HepG2 (cell line): ENCODE measurements around the gene CDNF. TPM values are rescaled to one million over a fixed set of nuclear protein-coding genes. Genes with fewer than 3 reads are reported as not detected.

Source experiments
- GLMP ChIP-seq: sonication (generic); formaldehyde crosslinking; IDR thresholded peaks from 2 replicates; pipeline ENCODE4 v1.9.0; 2021; ENCODE audit warnings: missing genetic modification reagents, mild to moderate bottlenecking, borderline replicate concordance
- MYPOP ChIP-seq: sonication (generic); formaldehyde crosslinking; IDR thresholded peaks from 2 replicates; pipeline ENCODE4 v1.8.1; 2023; ENCODE audit warnings: mild to moderate bottlenecking, moderate library complexity, missing genetic modification reagents
- NR1H2 ChIP-seq: sonication (generic); formaldehyde crosslinking; IDR thresholded peaks from 2 replicates; pipeline ENCODE4 v1.8.1; 2022; ENCODE audit warnings: low read depth, missing genetic modification reagents, borderline replicate concordance
- PHF21A ChIP-seq: sonication (generic); formaldehyde crosslinking; IDR thresholded peaks from 2 replicates; pipeline ENCODE4 v1.5.0; 2020; ENCODE audit warnings: mild to moderate bottlenecking, missing genetic modification reagents
- THAP9 ChIP-seq: sonication (generic); formaldehyde crosslinking; IDR thresholded peaks from 2 replicates; pipeline ENCODE4; 2020; ENCODE audit warnings: missing genetic modification reagents, mild to moderate bottlenecking, borderline replicate concordance
- ZFP90 ChIP-seq: sonication (generic); formaldehyde crosslinking; IDR thresholded peaks from 2 replicates; pipeline ENCODE4 v1.8.0; 2022; ENCODE audit warnings: missing genetic modification reagents, mild to moderate bottlenecking, inconsistent platforms, borderline replicate concordance
- ZNF142 ChIP-seq: sonication (generic); formaldehyde crosslinking; IDR thresholded peaks from 2 replicates; pipeline ENCODE4 v1.4.0; 2020; ENCODE audit warnings: missing genetic modification reagents
- ZNF225 ChIP-seq: sonication (generic); formaldehyde crosslinking; IDR thresholded peaks from 2 replicates; pipeline ENCODE4 v1.4.0; 2020; ENCODE audit warnings: mild to moderate bottlenecking, missing genetic modification reagents
- ZNF724P ChIP-seq: sonication (generic); formaldehyde crosslinking; IDR thresholded peaks from 2 replicates; pipeline ENCODE4 v1.8.0; 2022; ENCODE audit warnings: missing genetic modification reagents, borderline replicate concordance
- ZNF768 ChIP-seq: sonication (generic); formaldehyde crosslinking; IDR thresholded peaks from 2 replicates; pipeline ENCODE4 v1.4.0; 2020; ENCODE audit warnings: missing genetic modification reagents
- ZNF788 ChIP-seq: sonication (generic); formaldehyde crosslinking; IDR thresholded peaks from 2 replicates; pipeline ENCODE4 v1.5.0; 2020; ENCODE audit warnings: mild to moderate bottlenecking, missing genetic modification reagents, borderline replicate concordance
- polyA plus RNA-seq, 8 experiments: library from polyadenylated mRNA; depleted of rRNA in 3 of 8; stranded (reverse) in 7 of 8; unstranded in 1 of 8; fragments of >200 nt; fragmentation: Illumina TruSeq in 4 of 8; extraction: Trizol in 4 of 8; gene quantifications; 2 replicates each; pipeline versions ENCODE4 v1.2.1 to v1.2.3, GENCODE V29; 2011 to 2016; ENCODE audit warnings: low read depth in 4 of 8, missing spikeins in 1 of 8, mixed read lengths in 1 of 8; ENCODE audit not compliant: insufficient read depth in 1 of 8
- total RNA-seq, 5 experiments: library from RNA; depleted of rRNA; stranded (reverse); fragments of >200 nt; fragmentation: Illumina TruSeq; extraction: Trizol; gene quantifications; 2 replicates each; pipeline ENCODE4 v1.2.3, GENCODE V29; 2016; ENCODE audit warnings: low read depth in 1 of 5

The CDNF gene
- total and polyA plus RNA-seq, 2 of the 13 experiments (the other 11 are each of a cell fraction or from before 2014, with no cell fraction given): 0.29 to 0.33 TPM

GRCh38 chr10:14837757-14838581, at the start of gene CDNF, which contains the start of the genes HSPA14 and MSANTD7 (continued):
- TF ChIP-seq GLMP (CRISPR knock-in tag): no peak
- 0 out of 2 replicates have a peak, but pooled peaks have one; percentile 24 for TF ChIP-seq THAP9
- peak; percentile 83 for TF ChIP-seq MYPOP (CRISPR knock-in tag)
- TF ChIP-seq ZFP90 (CRISPR knock-in tag): peak; percentile 88
- TF ChIP-seq ZNF225 (CRISPR knock-in tag): peak; percentile 77; the same call in 1 of the 2 replicates
- TF ChIP-seq ZNF142 (CRISPR knock-in tag): peak; percentile 70
- peak; percentile 69; the same call in 1 of the 2 replicates for TF ChIP-seq ZNF788 (CRISPR knock-in tag)
- no peak for TF ChIP-seq NR1H2
- no peak; the same call in 1 of the 2 replicates for TF ChIP-seq ZNF768 (CRISPR knock-in tag)
- no peak; the same call in 1 of the 2 replicates for TF ChIP-seq PHF21A (CRISPR knock-in tag)
- TF ChIP-seq ZNF724P (CRISPR knock-in tag): 0 out of 2 replicates have a peak, but pooled peaks have one; percentile 49
